Peyer's patch (tissue), 4 donors: Measurements from ENCODE around the gene EIF3L.

Experiments
- CTCF ChIP-seq, 6 experiments: fragments of 450-650 bp in 4 of 6; fragments of 200-600 bp in 2 of 6; sonication (generic) in 1 of 6; IDR thresholded peaks; one replicate each; pipeline ENCODE4 v1.5.1; 2017 to 2019; ENCODE audit warnings: antibody characterized with exemption in 6 of 6, mild to moderate bottlenecking in 3 of 6, moderate library complexity in 1 of 6
- POLR2A ChIP-seq, 2 donors: fragments of 450-650 bp; IDR thresholded peaks; one replicate each; pipeline ENCODE4 v1.5.1; 2017; ENCODE audit warnings: antibody characterized with exemption in 2 of 2, mild to moderate bottlenecking in 2 of 2, moderate library complexity in 2 of 2

- peak in 4 of 6 experiments; percentile 18 to 40 (median 22) for TF ChIP-seq CTCF (IDR thresholded peaks at IDR 0.05)
- no peak for TF ChIP-seq POLR2A (IDR thresholded peaks at IDR 0.05)
These were observed 38.6 kb downstream of the EIF3L start for GRCh38 chr22:37887584-37888378.
